Measurements from ENCODE around the gene KCNG2.
"Not testable (repeated sequence)": the region's sequence is repeated elsewhere in the genome, so short reads cannot be mapped to it uniquely, and the experiment has no call there.

DNA sequence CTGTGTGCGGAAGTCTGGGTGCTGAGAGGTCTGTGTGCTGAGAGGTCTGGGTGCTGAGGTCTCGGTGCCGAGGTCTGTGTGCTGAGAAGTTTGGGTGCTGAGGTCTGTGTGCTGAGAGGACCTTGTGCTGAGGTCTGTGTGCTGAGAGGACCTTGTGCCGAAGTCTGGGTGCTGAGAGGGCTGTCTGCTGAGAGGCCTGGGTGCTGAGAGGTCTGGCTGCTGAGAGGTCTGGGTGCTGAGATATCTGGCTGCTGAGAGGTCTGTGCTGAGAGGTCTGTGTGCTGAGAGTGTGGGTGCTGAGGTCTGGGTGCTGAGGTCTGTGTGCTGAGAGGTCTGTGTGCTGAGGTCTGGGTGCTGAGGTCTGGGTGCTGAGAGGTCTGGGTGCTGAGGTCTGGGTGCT is 67.2 kb downstream of the KCNG2 start:
- TF ChIP-seq, protein P1, sequence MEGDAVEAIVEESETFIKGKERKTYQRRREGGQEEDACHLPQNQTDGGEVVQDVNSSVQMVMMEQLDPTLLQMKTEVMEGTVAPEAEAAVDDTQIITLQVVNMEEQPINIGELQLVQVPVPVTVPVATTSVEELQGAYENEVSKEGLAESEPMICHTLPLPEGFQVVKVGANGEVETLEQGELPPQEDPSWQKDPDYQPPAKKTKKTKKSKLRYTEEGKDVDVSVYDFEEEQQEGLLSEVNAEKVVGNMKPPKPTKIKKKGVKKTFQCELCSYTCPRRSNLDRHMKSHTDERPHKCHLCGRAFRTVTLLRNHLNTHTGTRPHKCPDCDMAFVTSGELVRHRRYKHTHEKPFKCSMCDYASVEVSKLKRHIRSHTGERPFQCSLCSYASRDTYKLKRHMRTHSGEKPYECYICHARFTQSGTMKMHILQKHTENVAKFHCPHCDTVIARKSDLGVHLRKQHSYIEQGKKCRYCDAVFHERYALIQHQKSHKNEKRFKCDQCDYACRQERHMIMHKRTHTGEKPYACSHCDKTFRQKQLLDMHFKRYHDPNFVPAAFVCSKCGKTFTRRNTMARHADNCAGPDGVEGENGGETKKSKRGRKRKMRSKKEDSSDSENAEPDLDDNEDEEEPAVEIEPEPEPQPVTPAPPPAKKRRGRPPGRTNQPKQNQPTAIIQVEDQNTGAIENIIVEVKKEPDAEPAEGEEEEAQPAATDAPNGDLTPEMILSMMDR (IDR thresholded peaks at IDR 0.05): not testable (repeated sequence)
- not testable (repeated sequence) for TF ChIP-seq POLR2AphosphoS5 (IDR thresholded peaks at IDR 0.05; ENCODE audit: low read depth, low read length); TAF1 (IDR thresholded peaks at IDR 0.05; ENCODE audit: borderline replicate concordance, low read depth, low read length); YY1 (IDR thresholded peaks at IDR 0.05; ENCODE audit: low read depth); RAD21 (IDR thresholded peaks at IDR 0.05; ENCODE audit: low read length); EZH2phosphoT487 (IDR thresholded peaks at IDR 0.05; ENCODE audit: borderline replicate concordance, low read depth); RFX5 (IDR thresholded peaks at IDR 0.05; ENCODE audit: low read length)
- TF ChIP-seq, protein P2, sequence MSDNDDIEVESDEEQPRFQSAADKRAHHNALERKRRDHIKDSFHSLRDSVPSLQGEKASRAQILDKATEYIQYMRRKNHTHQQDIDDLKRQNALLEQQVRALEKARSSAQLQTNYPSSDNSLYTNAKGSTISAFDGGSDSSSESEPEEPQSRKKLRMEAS (IDR thresholded peaks at IDR 0.05; ENCODE audit: low read depth): not testable (repeated sequence)

Data from SK-N-SH (cell line).